Ramos (cell line): ENCODE measurements around the gene PRAMEF25.
"Not testable (repeated sequence)": the region's sequence is repeated elsewhere in the genome, so short reads cannot be mapped to it uniquely, and the experiment has no call there.

Experiments
- in situ Hi-C: fragments of 300-500 bp; cut with MboI; formaldehyde crosslinking; loops from one replicate; pipeline ENCODE4 v1.14.3; 2022; ENCODE audit warnings: low sequenced_read_pairs; ENCODE audit not compliant: unreplicated experiment

PRAMEF25 gene

DNA sequence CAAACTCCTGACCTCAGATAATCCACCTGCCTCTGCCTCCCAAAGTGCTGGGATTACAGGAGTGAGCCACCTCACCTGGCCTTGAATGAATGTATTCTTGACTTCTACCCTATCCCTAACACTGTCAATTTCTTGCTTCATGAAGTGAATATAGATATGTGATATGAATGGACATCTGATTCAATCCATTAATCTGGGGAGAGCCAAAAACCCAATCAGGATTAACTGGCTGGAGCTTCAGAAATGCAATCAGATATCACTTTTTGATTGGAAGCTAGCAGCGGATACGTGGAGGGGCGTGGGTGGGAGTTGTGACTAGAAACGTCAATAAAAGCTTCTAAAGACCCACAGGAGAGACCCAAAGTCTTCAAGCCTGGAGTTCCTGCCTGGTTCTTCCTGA is at the start of gene PRAMEF25:
Gene PRAMEF25 (plus strand): TSS at position 301 of the 400 bp plus-strand sequence. CDS start 2,920 bp downstream, outside the sequence.
- in situ Hi-C loops: not testable (repeated sequence)

DNA sequence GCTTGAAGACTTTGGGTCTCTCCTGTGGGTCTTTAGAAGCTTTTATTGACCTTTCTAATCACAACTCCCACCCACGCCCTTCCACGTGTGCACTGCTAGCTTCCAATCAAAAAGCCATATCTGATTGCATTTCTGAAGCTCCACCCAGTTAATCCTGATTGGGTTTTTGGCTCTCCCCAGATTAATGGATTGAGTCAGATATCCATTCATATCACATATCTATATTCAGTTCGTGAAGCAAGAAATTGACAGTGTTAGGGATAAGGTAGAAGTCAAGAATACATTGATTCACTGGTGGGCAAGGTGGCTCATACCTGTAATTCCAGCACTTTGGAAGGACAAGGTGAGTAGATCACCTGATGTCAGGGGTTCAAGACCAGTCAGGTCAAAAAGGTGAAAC is 14.1 kb upstream of the PRAMEF25 start, which contains the start of gene PRAMEF27:
Gene PRAMEF27 (minus strand): TSS at position 101 of the 400 bp plus-strand sequence. CDS start 2,916 bp downstream, outside the sequence.
- in situ Hi-C loops: not testable (repeated sequence)

DNA sequence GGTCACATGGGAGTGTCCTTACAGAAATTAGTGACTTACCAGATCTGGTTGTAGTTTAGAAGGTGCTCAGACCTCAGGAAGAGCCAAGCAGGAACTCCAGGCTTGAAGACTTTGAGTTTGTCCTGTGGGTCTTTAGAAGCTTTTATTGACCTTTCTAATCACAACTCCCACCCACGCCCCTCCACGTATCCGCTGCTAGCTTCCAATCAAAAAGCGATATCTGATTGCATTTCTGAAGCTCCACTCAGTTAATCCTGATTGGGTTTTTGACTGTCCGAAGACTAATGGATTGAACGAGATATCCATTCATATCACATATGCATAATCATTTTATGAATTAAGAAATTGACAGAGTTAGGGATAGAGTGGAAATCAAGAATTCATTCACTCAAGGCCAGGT is 46.2 kb downstream of the PRAMEF25 start, which contains the start of gene HNRNPCL2:
Gene HNRNPCL2 (minus strand): TSS at position 101 of the 400 bp plus-strand sequence. CDS start 454 bp downstream, outside the sequence.
- in situ Hi-C loops: not testable (repeated sequence)
